ENCODE results near the gene KDM1B.

The KDM1B gene

GRCh38 chr6:18246205-18246604, 91.0 kb downstream of the KDM1B start:
- no peak overlapping the region for H3K4me3 ChIP-seq (ENCODE audit: low read depth, low read length)
- TF ChIP-seq, protein P1, sequence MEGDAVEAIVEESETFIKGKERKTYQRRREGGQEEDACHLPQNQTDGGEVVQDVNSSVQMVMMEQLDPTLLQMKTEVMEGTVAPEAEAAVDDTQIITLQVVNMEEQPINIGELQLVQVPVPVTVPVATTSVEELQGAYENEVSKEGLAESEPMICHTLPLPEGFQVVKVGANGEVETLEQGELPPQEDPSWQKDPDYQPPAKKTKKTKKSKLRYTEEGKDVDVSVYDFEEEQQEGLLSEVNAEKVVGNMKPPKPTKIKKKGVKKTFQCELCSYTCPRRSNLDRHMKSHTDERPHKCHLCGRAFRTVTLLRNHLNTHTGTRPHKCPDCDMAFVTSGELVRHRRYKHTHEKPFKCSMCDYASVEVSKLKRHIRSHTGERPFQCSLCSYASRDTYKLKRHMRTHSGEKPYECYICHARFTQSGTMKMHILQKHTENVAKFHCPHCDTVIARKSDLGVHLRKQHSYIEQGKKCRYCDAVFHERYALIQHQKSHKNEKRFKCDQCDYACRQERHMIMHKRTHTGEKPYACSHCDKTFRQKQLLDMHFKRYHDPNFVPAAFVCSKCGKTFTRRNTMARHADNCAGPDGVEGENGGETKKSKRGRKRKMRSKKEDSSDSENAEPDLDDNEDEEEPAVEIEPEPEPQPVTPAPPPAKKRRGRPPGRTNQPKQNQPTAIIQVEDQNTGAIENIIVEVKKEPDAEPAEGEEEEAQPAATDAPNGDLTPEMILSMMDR (IDR thresholded peaks at IDR 0.05; ENCODE audit: control insufficient read depth, extremely low read depth, insufficient read depth) = no peak
- DNase-seq (ENCODE audit: low read depth) = no peak

GRCh38 chr6:18247002-18247401, 91.8 kb downstream of the KDM1B start:
- no peak overlapping the region for H3K4me3 ChIP-seq (ENCODE audit: low read depth, low read length)
- no peak for DNase-seq (ENCODE audit: low read depth)
- TF ChIP-seq, protein P1 (IDR thresholded peaks at IDR 0.05; ENCODE audit: control insufficient read depth, extremely low read depth, insufficient read depth) = no peak

DNA sequence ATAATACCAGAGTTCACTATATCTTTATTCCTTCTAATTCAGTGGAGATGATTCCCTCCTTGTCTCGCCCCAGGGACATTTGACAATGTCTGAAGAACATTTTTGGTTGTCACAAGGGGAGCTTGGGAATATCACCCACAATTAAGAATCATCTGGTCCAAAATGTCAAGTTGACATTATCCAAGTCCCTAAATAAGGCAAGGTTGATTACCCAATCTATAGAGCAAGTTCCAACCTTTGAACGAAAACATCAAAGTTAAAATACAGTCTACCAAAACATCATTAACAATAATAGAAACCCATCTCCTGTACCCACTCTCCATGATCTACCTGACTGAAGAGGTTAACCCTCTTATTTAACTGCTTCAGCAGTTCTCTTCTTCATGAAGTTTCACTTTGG, 93.5 kb downstream of the KDM1B start:
- TF ChIP-seq, protein P1 (IDR thresholded peaks at IDR 0.05; ENCODE audit: control insufficient read depth, extremely low read depth, insufficient read depth) = no peak
- no peak overlapping the region for H3K4me3 ChIP-seq (ENCODE audit: low read depth, low read length)
- no peak for DNase-seq (ENCODE audit: low read depth)

GRCh38 chr6:18249271-18249670, 94.0 kb downstream of the KDM1B start:
- TF ChIP-seq, protein P1 (IDR thresholded peaks at IDR 0.05; ENCODE audit: control insufficient read depth, extremely low read depth, insufficient read depth) = no peak
- DNase-seq (ENCODE audit: low read depth) = no peak
- H3K4me3 ChIP-seq (ENCODE audit: low read depth, low read length) = no peak overlapping the region

DNA sequence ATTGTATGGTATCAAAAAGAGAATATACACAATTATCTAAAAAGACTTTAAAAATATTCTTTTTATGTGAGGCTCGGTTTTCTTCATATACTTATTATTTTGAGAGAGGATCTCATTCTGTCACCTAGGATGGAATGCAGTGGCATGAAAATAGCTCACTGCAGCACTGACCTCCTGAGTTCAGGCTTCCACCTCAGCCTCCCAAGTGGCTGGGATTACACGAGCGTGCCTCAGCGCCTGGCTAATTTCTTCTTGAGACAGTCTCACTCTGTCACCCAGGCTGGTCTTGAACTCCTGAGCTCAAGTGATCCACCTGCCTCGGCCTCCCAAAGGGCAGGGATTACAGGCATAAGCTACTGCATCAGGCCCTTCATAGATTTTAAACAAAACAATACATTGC, 98.4 kb downstream of the KDM1B start:
- DNase-seq (ENCODE audit: low read depth) = no peak
- TF ChIP-seq, protein P1 (IDR thresholded peaks at IDR 0.05; ENCODE audit: control insufficient read depth, extremely low read depth, insufficient read depth) = no peak
- H3K4me3 ChIP-seq (ENCODE audit: low read depth, low read length) = no peak overlapping the region

- DNase-seq (ENCODE audit: low read depth) = no peak
- TF ChIP-seq, protein P1 (IDR thresholded peaks at IDR 0.05; ENCODE audit: control insufficient read depth, extremely low read depth, insufficient read depth) = no peak
- H3K4me3 ChIP-seq (ENCODE audit: low read depth, low read length) = no peak overlapping the region
Observed at GRCh38 chr6:18254793-18255192, 99.6 kb downstream of the KDM1B start.

DNA sequence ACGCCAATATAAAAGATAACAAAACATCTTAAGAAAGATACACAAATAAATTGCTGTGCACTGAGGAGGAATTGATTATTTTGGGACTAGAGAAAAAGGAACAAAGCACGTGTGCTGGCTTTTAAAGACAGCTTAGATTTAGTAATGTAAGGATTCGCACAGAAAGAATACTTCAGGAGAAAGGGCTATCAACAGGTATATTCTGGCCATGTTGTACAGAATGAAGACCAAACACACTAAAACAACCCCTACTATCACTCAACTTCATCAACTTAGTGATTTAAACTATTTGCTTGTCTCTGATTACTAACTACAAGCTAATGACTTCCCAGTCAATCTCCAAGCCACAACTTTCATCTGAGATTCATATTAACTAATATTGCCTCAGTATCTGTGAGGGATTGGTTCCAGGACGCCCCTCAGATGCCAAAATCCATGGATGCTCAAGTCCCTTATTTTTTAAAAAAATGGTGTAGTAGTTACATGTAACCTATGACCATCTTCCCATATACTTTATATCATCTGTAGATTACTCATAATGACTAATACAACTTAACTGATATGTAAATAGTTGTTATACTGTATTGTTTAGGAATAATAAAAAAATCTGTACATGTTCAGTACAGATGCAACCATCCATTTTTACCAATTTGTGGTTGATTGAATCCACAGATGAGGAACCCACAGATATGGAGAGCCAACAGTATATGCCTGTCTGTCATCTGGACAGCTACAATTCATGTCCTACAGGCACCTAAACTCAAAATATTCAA, 104.6 kb downstream of the KDM1B start:
- H3K4me3 ChIP-seq (ENCODE audit: low read depth, low read length) = no peak overlapping the region
- TF ChIP-seq, protein P1 (IDR thresholded peaks at IDR 0.05; ENCODE audit: control insufficient read depth, extremely low read depth, insufficient read depth) = no peak
- no peak for DNase-seq (ENCODE audit: low read depth)

Measured in LNCaP clone FGC (cell line).